CD4-positive, alpha-beta T cell treated with Interleukin-12 subunit alpha and Interleukin-12 subunit beta, for 1 hour (primary cell): ENCODE data around the gene RP9.

ENCODE experiments used
- DNase-seq: peaks from one replicate; pipeline ENCODE4 v3.0.0-alpha.2; 2020

Gene RP9

DNA sequence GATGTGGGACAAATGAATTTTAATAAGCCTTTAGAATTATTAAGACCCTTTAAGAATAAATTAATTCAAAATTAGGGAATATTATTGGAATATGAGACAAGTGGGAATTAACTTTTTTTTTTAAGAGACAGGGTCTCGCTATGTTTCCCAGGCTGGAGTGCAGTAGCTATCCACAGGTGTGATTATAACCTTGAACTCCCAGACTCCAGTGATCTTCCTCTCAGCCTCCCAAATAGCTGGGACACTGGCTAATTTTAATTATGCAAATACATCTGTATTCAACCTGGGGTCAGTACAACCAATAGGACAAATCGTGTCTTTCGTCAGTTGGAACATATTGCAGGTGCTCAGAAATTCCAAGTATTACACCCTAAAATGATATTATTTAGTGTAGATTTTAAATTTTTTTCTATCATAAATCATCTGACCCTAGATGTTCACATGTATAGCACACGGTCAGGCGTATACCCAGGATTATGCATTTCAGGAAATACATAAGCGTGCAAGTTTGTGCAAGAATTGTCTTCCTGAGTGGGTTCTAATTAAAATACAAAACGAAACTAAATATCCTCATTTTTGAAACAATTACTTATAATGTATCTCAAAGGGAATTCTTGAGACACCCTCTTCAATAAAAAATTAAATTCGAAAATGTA, 47.8 kb downstream of the RP9 start:
- DNase-seq: no peak

DNA sequence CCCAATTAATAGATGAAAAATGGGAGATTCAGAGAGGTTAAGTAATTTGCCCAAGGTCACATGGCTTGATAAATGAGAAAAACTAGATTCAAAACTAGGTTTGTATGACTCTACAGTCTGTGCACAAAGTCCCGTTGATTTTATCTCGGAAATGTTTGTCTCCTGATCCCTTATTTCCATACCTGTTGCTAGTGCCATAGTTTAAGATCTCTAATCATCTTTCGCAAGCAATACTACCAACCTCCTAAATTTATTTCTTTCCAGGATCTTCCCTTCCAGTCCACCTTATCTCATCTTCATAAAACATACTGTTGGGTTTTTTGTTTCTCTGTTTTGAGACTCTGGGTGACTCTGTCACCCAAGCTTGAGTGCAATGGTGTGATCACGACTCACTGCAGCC, 49.6 kb downstream of the RP9 start:
- DNase-seq: no peak

GRCh38 chr7:33055158-33055557, 54.0 kb downstream of the RP9 start:
- DNase-seq: no peak

- DNase-seq: peak; percentile 44
Observed at GRCh38 chr7:33054261-33054964, 54.8 kb downstream of the RP9 start.

DNA sequence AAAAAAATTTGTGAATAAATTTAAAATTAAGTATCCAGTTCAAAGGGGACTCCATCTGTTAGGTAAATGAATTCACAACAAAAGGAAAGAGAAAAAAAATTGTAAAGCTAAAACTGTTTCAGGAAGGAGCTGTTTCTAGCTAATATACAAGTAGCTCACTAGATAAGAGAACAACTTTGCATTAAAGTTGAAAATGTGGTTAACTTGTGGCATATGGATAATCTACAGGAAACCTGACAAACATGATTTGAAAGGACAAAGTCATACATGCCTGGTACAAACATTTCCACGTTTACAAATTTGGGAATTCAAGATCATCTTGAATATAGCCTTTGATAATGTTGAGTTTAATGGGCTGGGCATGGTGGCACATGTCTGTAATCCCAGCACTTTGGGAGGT, 55.5 kb downstream of the RP9 start:
- DNase-seq: no peak

DNA sequence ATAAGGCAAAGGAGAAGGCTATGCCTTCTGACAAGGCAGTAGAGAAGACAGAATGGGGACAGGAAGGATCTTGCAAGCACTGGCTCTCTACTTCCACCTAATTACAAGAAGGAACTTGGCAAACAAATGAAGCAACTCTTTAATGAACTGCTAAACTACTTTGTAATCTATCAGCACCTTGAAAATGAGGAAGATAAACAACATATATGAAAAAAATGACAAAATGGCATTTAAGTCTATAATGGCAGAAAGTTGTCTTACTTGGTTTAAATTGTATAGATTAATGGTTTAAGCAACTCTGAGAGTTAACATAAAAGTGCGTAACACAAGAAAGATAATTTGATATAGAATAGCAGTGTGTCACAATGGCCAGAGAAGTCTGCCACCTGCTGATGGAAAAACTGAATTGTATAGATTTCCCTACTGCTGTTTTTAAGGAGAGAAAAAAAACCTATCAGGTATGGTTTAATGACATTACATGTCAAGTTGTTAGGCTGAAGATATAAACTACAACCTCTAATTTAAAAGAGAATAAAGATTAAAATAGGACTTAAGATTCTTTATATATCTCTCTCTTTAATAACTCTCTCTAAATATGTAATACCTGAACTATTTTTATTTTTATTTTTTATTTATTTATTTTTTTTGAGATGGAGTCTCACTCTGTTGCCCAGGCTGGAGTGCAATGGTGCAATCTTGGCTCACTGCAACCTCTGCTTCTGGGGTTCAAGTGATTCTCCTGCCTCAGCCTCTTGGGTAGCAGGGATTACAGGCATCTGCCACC, 58.5 kb downstream of the RP9 start:
- DNase-seq: peak; percentile 62

DNA sequence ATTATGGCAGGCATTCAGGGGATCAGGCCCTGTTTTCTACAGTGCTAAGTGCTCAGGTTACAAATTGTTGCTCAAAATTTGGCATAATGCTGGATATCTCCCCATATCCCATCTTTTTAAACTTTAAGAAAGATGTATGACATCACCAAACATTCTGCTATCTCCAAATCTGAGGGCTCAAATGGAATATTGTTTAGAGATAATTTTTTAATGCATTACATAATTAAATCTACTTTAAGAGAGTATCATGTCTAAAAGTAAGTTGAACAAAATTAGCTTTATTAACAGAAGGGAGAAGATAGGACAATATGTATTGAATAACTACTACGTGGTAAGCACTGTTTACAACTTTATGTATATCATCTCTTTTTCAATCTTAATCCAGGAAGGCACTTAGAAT, 60.5 kb downstream of the RP9 start:
- no peak for DNase-seq

GRCh38 chr7:33048257-33048656, 60.9 kb downstream of the RP9 start:
- DNase-seq: no peak

- no peak for DNase-seq
Observed at GRCh38 chr7:33044986-33045385, 64.2 kb downstream of the RP9 start.
